ENCODE data around the gene PRR3. TPM values are rescaled to one million over a fixed set of nuclear protein-coding genes. Genes with fewer than 3 reads are reported as not detected.

The PRR3 gene
- total RNA-seq, 1 experiment from 2014 or later = 49.9 TPM

DNA sequence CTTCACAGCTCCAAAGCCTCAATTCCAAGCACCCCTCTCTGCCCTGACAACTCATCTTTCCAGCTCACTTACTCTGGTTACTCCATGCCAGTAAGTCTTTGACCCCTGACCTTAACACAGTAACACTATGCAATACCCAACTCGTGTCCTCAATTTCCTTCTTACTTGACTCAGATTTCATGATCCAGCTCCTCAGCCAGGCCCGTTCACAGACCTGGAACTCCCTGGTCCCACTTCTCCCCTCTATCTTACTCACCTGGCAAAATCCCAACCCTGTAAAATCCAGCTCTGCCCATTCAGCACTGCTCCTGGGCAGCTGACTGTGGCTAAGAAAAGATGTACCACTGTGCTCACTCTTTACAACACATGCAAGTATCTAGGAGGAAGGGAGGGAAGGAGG lies 8.7 kb upstream of the PRR3 start:
- POLR2A ChIA-PET (ENCODE audit: low non-redundant PET) = no interaction called here
- Histone ChIP-seq H3K4me1 (ENCODE audit: insufficient read depth, low read length, poor library complexity, severe bottlenecking) (no peaks in the 10 kb centered on the region), H3K27me3 (replicated peaks; ENCODE audit: insufficient read depth, low read depth, low read length, poor library complexity) (no peaks in the 10 kb centered on the region), H3K27ac (ENCODE audit: low read depth, low read length, poor library complexity, severe bottlenecking) (no peak overlapping the region), H3K36me3 (ENCODE audit: insufficient read depth, low read length, poor library complexity, severe bottlenecking) (peaks cover 32% of the 10 kb centered on the region), H3K9me3 (ENCODE audit: low read depth, low read length, poor library complexity, severe bottlenecking) (no peaks in the 10 kb centered on the region), H3K4me3 (ENCODE audit: low read depth, low read length, poor library complexity, severe bottlenecking) (no peak overlapping the region)
- TF ChIP-seq CTCF (conservative IDR thresholded peaks at IDR 0.05; ENCODE audit: low read depth, low read length) (no peak), EZH2 (IDR thresholded peaks at IDR 0.05; ENCODE audit: borderline replicate concordance, low read depth, low read length, poor library complexity, severe bottlenecking) (no peak)
- DNase-seq (ENCODE audit: low spot score) = no peak
- CTCF ChIA-PET = no interaction called here
- no TSS peak for BruUV-seq (replicated peaks)
- intact Hi-C loops (cut with micrococcal nuclease; ENCODE audit: unreplicated experiment) = no loop called here

GRCh38 chr6:30554404-30554803 lies 2.7 kb upstream of the PRR3 start:
- DNase-seq (ENCODE audit: low spot score) = no peak
- Histone ChIP-seq H3K4me3 (ENCODE audit: low read depth, low read length, poor library complexity, severe bottlenecking) (peak overlapping the region; percentile 61), H3K36me3 (ENCODE audit: insufficient read depth, low read length, poor library complexity, severe bottlenecking) (peaks cover 50% of the 10 kb centered on the region), H3K27me3 (replicated peaks; ENCODE audit: insufficient read depth, low read depth, low read length, poor library complexity) (no peaks in the 10 kb centered on the region), H3K27ac (ENCODE audit: low read depth, low read length, poor library complexity, severe bottlenecking) (no peak overlapping the region), H3K9me3 (ENCODE audit: low read depth, low read length, poor library complexity, severe bottlenecking) (no peaks in the 10 kb centered on the region), H3K4me1 (ENCODE audit: insufficient read depth, low read length, poor library complexity, severe bottlenecking) (peaks cover 16% of the 10 kb centered on the region)
- TF ChIP-seq CTCF (conservative IDR thresholded peaks at IDR 0.05; ENCODE audit: low read depth, low read length) = no peak
- TF ChIP-seq EZH2 (IDR thresholded peaks at IDR 0.05; ENCODE audit: borderline replicate concordance, low read depth, low read length, poor library complexity, severe bottlenecking) = no peak
- POLR2A ChIA-PET (ENCODE audit: low non-redundant PET) = no interaction called here
- CTCF ChIA-PET = interaction anchor here (1.3 kb wide), 1 partner anchor 10 kb away, joined by 3 read pairs; no protein-coding TSS in a partner anchor
- no TSS peak for BruUV-seq (replicated peaks)
- intact Hi-C loops (cut with micrococcal nuclease; ENCODE audit: unreplicated experiment) = loop anchor here (10.0 kb wide), 1 partner anchor 330 kb away; the partner anchor contains the start of gene DDR1

DNA sequence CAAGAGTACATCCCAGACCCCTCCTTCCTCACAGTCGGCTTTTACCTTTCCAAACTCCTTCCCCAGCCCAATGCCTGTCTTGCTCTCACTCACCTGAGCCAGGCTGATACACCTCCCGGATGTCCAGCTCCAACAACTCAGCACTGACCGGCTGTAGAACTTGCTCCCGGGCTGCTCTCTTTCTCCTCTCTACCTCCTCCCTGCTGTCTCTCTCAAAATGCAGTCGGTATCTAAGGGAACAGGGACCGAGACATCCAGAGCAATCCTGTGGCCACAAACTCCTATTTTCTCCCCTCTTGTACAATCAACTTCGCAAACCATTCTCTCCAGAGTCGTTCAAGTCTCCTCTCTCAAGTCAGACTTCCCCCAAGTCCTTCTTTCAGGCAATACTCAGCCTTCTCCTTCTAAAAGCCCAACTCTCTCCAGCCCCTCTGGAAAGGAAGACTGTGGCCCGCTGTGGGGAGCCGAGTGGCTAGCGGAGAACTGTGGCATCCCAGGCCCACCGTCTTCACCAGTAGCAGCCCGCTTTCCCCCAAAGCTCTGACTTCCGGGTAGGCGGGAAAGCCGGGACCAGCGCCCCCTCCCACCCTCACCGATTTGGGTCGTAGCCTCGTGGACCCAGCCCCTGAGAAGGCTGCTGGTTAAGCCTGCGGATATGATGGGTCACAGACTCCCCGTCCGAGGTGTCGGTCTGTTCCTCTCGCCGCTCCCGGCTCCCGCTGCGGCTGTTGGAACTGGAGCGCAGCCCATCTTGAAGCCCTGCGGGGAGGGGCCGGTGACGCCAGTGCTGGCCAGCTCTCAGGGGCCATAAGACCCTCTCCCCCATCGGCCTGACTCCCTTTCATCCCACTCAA lies 1.9 kb upstream of the PRR3 start:
- Histone ChIP-seq H3K27me3 (replicated peaks; ENCODE audit: insufficient read depth, low read depth, low read length, poor library complexity) (no peaks in the 10 kb centered on the region), H3K27ac (ENCODE audit: low read depth, low read length, poor library complexity, severe bottlenecking) (peak overlapping the region; percentile 88), H3K9me3 (ENCODE audit: low read depth, low read length, poor library complexity, severe bottlenecking) (no peaks in the 10 kb centered on the region), H3K36me3 (ENCODE audit: insufficient read depth, low read length, poor library complexity, severe bottlenecking) (peaks cover 53% of the 10 kb centered on the region), H3K4me3 (ENCODE audit: low read depth, low read length, poor library complexity, severe bottlenecking) (peak overlapping the region; percentile 61), H3K4me1 (ENCODE audit: insufficient read depth, low read length, poor library complexity, severe bottlenecking) (peaks cover 16% of the 10 kb centered on the region)
- TF ChIP-seq EZH2 (IDR thresholded peaks at IDR 0.05; ENCODE audit: borderline replicate concordance, low read depth, low read length, poor library complexity, severe bottlenecking) = no peak
- no peak for TF ChIP-seq CTCF (conservative IDR thresholded peaks at IDR 0.05; ENCODE audit: low read depth, low read length)
- CTCF ChIA-PET = interaction anchor here (0.6 to 1.2 kb wide), 3 partner anchors 10 to 73 kb away, joined by 3 to 10 read pairs (median 4); no protein-coding TSS in a partner anchor
- no peak for DNase-seq (ENCODE audit: low spot score)
- BruUV-seq (replicated peaks) = no TSS peak
- POLR2A ChIA-PET (ENCODE audit: low non-redundant PET) = no interaction called here
- intact Hi-C loops (cut with micrococcal nuclease; ENCODE audit: unreplicated experiment) = loop anchor here (10.0 kb wide), 1 partner anchor 330 kb away; the partner anchor contains the start of gene DDR1
